Inflammatory macrophage treated with lipopolysaccharide for 4 hours (primary cell): ENCODE results near the gene ADAD1.

Experiments used
- DNase-seq: peaks from one replicate; pipeline ENCODE4 v3.0.0-alpha.2; 2020

The ADAD1 gene

DNA sequence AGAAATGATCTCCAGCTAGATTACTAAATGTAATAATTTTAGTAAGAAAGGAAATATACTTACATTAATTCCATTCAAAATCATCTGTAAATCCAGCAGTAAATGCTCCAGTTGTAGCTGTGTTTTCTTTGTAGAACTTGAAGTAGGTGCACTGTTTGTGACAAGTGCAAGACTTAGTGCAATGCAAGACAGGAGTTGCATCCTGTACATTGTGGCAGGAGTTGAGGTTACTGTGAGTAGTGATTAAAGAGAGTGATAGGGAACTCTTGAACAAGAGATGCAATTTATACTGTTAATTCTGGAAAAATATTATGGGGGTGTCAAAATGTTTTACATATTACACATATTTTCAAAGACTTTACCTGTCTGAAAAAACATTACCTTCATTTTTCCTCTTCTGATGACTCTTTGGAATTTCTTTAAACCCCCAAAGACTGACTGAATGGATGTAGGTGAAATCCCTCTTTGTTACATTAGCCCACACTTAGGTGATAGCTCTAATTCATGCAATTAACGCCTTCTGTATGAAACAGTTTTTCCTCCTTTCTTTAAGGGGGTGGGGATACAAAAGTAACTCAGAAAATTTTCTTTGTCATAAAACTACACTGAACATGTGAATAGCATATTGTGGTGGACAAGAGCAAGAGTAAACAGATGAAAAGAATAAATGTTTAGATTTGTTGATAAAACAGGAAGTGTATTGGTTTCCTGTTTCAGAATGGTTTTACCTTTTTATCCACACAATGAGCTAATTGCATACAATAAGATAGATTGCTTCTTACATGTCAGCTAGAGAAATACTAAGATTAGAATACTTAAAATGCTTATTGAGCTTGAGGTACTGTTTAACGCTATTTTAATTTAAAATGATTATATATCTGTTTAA lies 77.7 kb downstream of the ADAD1 start, which contains the start of gene IL2:
IL2 (minus strand) TSS at position 495 of the 886 bp plus-strand sequence; CDS start at position 210, 285 bp downstream.
- DNase-seq = no peak

DNA sequence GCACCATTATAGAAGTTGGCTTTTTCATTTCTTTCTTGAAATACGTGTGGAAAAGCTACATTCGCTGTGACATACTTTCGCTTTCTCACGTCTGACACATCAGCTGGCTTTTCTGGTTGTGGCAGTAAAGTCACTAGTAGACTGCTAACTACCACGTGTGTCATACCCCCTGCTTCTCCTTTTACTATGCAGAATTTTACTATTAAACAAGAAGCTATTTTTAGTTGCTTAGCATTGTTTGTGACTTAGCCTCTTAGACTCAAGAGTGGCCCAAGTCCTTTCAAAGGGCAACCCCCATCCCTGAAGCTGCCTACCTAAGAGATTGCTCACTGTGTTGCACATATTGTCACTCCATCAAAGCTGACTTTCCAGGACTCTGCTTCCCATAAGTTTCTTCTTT lies 79.8 kb downstream of the ADAD1 start:
- peak; percentile 77 for DNase-seq

DNA sequence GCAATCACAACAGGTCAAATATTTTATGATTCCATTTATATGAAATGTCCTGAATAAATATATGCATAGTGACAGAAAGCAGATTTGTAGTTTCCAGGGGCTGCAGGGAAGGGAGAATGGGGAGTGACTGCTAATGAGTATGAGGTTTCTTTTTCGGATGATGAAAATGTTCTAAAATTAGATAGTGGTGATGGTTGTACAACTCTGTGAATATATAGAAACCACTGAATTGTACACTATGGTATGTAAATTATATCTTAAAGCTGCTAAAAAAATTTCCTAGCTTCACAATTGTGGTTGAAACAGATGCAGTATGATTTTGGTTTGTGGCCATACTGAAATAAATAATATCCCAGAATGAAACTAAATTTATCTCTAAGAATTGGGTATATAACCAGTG lies 90.6 kb downstream of the ADAD1 start:
- DNase-seq = no peak

DNA sequence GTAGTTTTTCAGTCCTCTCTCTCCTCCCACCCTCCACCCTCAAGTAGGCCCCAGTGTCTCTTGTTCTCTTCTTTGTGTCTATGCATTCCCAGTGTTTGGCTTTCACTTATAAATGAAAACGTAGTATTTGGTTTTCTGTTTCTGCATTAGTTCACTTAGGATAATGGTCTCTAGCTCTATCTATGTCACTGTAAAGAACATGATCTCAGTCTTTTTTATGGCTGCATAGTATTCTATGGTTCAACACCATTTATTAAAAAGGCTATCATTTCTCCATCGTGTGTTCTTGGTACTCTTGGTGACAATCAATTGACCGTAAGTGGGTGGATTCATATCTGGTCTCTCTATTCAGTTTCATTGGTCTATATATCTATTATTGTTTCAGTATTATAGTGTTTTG lies 96.4 kb downstream of the ADAD1 start:
- no peak for DNase-seq

DNA sequence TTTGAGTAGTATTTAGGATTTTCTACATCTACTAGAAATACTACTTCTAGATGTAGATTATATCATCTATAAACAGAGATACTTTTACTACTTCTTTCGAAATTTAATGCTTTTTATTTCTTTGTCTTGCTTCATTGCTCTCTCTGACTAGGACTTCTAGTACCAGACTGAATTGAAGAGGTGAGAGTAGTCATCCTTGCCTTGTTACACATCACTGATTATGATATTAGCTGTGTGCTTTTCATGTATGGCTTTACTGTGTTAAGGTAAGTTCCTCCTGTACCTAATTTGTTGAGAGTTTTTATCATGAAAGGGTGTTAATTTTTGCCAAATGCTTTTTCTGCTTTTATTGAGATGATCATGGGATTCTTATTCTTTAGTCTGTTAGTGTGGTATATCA lies 97.3 kb downstream of the ADAD1 start:
- no peak for DNase-seq

DNA sequence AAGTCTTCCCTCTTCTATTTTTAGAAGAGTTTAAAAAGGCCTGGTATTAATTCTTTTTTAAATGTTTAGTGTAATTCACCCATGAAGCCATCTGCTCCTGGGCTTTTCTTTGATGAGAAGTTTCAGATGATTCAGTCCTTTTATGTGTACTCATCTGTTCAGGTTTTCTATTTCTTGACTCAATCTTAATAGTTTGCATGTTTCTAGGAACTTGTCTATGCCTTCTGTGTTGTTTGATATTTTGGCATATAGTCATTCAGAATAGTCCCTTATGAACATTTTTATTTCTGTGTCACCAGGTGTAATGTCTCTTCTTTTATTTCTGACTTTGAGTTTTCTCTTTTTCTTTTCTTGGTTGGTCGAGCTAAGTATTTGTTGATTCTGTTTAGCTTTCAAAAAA lies 97.9 kb downstream of the ADAD1 start:
- DNase-seq = no peak
